GM19372 (cell line): ENCODE results near the gene FSTL1.

Experiments
- ATAC-seq: cut with Tn5 transposase; IDR thresholded peaks from one replicate; pipeline ENCODE4 v1.9.1; 2021; ENCODE audit warnings: mild to moderate bottlenecking, low read depth, moderate library complexity; ENCODE audit not compliant: unreplicated experiment

The FSTL1 gene

GRCh38 chr3:120441776-120442175, 9.0 kb downstream of the FSTL1 start:
- no peak for ATAC-seq

DNA sequence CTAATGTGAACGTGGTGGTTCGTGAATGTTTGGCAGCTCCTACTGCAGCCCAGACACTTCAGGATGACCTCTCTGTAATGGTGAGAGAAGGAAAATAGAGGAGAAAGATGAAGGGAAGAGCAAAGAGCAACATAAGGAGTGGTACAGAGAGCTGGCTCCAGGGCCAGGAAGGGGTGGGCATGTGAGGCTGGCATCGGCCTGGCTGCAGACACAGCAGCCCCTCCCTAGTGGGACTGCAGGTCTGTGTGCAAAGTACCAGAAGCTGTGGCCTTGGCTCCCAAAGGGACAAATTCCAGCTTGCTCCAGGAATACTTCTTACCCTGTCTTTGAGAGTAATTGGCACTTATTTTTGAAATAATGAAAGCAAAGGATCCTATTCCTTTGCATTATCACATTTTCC, 10.0 kb downstream of the FSTL1 start:
- no peak for ATAC-seq

- no peak for ATAC-seq
Measured at GRCh38 chr3:120440001-120440703, 10.6 kb downstream of the FSTL1 start.

- ATAC-seq, result no peak
Measured at GRCh38 chr3:120438665-120439370, 12.0 kb downstream of the FSTL1 start.

DNA sequence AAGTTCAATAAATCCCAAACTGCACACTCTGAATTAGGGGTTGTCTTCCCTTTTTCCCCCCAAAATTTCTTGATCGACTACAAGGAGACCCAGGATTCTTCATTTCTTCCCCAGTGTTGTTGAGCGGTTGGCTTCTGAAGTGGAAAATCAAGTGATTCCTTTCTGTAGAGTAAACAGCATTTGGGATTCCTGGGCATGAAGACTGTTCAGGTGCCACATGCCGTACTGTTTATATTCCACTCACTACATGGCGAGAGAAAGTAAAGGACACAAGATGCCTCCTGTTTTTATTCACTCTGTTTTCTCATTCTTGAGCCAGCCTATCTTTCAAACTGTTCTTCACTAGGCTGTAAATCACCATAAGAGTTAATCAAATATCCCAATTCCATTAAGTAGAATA, 12.6 kb downstream of the FSTL1 start:
- no peak for ATAC-seq

DNA sequence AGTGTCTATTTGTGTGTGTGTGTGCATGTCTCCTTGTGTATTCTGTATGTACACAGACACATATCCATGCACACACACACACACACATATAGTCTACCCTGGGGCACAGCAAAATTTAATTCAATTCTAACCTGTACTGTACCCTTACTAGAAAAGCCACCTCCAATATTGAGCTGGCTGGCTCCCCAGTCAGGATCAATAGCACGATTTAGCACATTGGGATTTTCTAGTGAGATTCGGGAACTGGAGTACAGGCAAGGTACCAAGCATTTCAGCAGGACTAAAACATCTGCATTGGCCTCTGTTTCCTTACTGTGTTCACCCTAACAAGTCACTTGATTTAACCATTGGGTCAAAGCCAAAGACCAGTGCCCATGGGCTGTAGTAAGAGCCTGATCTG, 13.2 kb downstream of the FSTL1 start:
- no peak for ATAC-seq

DNA sequence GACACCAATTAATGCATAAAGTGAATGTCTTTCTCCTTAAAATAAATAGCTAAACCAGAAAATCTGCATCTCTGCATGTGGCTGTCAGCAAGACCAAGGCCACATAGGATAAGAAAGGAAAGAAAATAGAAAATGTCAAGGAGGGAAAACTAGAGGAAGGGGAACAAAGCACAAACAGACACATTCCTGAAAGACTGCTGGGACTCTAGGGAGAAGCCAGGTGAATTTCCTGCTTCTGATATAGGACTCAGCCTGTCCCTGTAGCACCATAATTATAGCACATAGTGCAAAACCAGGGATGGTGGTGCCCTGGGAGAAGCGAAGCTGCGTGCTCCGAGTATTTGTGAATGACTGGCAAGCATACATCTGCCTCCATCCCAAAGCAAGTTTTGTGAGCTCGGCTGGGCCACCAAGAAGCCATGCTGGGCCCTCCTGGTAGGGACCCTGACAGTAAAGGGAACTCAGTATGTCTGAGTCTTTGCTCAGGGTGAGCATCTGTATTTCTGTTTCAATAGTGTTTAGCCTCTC, 14.2 kb downstream of the FSTL1 start:
- ATAC-seq, result no peak

DNA sequence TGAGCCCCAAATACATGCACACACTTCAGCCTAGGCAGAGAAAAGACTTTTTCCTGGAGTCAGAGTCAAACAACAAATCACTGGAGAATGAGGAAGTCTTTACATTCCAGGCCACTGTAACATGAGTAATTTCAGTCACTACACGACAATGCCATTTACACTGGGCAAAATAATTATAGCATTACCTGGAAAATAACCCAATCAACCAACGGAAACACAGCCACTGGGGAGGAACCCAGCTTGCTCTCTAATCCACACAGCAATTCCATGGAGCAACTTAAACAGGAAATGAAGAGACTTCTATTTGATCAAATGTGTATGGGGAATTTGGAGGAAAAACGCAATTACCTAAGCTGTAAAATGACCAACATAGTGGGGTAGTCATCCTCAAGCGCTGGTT, 15.2 kb downstream of the FSTL1 start:
- ATAC-seq, result no peak

DNA sequence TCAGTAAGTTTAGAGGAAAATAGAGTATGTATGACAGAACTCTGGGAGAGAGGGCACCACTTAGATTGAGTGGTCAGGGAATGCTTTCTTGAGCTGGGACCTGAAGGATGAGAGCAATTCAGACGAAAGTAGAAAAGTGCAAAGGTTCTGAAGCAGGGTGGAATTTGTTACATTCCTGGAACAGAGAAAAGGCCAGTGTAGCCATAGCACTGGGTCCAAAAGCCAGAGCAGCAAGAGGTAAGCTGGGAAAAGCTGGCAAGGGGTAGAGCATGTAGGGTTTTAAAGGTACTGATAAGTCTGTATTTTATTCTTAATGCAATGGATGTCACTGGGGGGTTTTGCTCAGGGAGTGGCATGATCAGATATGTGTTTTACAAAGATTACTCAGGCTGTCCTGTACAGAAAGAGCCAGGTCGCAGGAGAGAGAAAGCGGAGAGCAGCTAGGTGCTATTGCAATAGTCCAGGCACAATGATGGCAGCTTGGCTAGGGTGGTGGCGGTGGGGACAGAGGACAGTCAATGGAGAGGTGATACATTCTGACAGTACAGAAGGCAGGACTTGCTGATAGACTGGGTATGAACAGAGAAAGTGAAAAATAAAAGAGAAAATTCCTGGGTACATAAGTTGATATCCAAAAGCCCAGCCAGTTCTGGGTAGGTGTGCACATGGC, 17.0 kb downstream of the FSTL1 start:
- ATAC-seq, result no peak

GRCh38 chr3:120432150-120432860, 18.5 kb downstream of the FSTL1 start:
- ATAC-seq, result no peak

- ATAC-seq, result no peak
Measured at GRCh38 chr3:120429921-120430361, 20.9 kb downstream of the FSTL1 start.

DNA sequence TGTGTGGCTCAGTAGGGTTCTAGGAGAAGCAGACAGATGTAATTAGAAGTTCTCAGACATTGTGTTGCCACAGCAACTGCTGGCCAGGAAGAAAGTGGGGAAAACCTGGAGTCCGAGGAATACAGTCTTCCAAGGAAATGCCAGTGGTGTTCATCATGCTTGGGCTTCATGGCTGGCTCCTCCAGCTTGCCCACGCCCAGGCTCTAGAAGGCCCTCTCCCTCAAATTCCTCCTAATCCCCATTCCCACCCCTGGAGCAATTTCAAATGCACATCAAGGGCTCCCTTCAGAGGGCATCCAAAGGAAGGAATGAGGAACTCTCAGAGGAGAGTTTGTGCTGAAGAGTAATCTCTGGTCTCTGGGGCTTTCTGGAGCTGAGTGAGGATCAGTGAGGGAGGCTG, 21.9 kb downstream of the FSTL1 start:
- no peak for ATAC-seq

DNA sequence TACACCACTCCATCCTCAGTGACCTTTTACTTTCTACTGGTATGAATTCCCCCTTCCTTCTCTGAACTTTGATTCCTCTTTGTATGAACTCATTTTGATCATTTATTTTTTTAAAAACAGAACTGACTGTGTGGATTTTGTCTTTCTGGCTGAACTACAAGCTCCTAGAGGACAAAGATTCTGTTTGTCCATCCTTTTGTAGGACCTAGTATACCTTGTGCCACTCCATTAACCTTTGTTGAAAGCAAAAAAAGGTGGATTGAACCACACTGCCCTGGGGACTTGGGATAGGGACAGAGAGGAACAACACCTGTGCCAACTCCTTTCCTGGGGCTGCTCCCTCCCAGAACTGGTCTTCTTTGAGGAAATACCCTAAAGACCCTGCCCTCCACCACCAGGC, 23.6 kb downstream of the FSTL1 start:
- no peak for ATAC-seq

GRCh38 chr3:120425572-120426250, 25.1 kb downstream of the FSTL1 start:
- no peak for ATAC-seq

DNA sequence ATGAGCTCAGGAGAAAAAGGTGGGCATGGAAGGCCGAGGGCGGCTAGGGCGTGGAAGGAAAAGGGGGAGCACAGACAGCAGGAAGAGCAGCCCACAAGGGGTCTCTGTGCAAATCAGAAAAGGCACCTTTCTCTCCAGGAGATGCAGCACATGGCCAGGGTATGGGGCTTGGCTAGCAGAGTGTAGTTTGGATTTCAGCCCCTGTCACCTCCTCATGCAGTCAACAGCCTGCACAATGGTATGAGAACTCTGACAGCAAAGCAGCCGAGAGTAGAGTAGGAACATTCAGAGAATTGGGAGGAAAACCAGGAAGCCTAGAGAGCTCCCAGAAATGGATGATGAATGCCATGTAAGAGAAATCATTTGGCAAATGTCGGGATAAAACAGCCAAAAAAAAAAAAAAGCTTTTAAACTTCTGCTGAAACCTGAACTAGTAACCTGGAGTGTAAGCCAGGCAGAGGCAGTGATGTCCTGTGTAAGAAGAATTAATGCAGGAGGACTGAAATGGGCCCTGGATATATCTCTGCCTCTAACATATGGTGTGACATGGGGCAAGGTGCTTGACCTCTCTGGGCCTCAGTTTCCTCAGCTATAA, 25.7 kb downstream of the FSTL1 start:
- no peak for ATAC-seq

DNA sequence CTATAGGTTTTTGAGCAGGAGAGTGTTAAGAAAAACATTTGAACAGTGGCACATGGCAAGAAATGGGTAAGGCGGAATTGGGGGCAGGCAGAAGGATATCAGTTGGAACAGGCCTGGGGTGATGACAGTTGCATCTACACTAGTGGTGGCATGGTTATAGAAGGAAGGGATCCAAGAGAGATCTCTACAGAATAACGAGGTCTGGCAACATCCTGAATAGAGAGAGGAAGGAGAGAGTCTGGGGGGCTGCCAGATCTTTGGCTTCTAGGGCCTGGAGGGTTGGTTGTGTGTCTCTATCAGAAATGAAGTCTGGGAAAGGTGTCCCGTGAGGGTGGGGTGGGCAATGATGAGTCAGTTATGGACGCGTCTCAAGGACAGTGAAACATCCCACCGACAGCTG, 26.3 kb downstream of the FSTL1 start:
- no peak for ATAC-seq

DNA sequence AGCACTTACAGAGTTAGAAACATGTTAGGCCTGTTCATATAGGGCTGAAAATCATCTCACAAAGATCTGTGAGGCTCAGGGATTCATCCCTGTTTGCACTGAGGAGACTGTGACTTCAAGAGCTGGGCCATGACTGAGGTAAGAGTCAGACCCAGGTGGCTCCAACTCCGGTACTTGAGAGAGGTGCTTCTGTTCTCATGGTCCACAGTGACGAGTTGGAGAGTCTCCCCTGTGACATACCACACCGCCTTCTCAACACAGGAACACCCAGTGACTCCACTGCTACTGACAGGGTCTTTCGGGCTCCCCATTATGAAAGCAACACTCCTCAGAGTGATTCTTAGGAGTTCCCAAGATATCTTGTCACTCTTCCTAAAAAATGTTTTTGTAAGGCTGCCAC, 27.4 kb downstream of the FSTL1 start:
- no peak for ATAC-seq

GRCh38 chr3:120421926-120422325, 28.9 kb downstream of the FSTL1 start:
- ATAC-seq, result no peak

DNA sequence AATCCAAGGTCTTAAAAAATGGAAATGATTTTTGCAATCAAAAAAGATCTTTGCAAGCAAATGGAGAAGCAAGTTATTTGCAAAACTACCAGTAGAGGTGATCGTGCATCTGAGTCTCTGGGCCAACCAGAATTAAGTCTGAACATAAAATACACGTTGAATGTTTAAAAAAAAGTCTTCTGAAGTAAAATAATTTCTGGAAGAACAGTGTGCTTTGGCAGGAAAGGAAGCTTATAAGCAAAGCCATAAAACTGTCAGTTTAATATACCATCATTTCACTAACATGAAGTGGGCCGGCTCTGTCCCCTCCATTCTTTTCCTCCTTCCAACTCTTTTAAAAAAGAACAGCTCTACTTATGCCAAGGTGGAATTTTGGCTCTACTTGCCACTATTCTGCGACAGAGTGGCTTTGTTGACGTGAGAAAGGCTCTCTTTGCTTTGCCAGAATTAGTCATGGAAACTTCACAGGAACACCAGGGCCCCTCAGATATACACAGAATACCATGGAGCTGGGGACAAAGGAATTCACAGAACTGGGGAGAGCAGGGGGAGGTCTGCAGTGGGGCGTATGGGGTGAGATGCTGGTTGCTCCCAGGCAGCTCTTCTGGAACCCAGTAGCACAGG, 29.8 kb downstream of the FSTL1 start:
- ATAC-seq, result no peak
